Fibroblast of upper back skin (primary cell): ENCODE results near the gene ZNF43.
"Not testable (repeated sequence)": the region's sequence is repeated elsewhere in the genome, so short reads cannot be mapped to it uniquely, and the experiment has no call there.

ENCODE experiments used
- DNase-seq: peaks from one replicate; pipeline ENCODE4 v3.0.0-alpha.2; 2013

ZNF43 gene

DNA sequence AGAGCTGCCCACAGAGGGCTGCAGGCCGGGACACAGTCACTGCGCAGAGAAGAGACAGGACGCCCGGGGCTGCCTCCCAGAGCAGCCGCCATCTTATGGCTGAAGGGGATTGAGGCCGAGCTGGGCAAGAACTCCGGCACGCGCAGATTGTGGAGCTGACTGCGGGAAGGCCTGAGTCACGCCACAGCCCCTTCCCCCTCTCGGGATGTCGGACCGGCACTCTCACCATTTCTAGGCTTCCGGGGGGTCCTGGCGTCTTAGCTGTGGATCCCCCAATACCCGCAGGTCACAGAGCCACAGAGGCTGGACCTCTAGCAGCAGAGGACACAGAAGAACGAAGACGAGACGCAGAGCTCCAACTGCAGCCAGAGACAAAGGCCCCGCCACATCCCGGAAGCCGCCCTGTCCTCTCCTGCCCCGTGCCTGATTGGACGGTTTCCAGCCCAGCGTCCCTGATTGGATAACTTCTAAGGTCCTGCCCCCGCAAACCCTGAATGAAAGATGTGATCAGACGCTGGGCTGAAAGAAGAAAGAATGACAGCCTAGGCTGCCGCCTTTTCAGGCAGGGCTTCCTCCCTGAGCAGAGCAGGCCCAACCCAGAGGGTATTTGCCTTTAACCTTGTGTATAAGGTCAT is at the start of gene ZNF43:
TSS of gene ZNF43 (minus strand) at position 373 of the 635 bp plus-strand sequence. CDS start at position 229, 144 bp downstream.
- DNase-seq, result peak; percentile 97

- DNase-seq, result not testable (repeated sequence)
Observed at GRCh38 chr19:21885516-21885915, 49.5 kb upstream of the ZNF43 start.

GRCh38 chr19:21884786-21885185 is 48.8 kb upstream of the ZNF43 start:
- not testable (repeated sequence) for DNase-seq

DNA sequence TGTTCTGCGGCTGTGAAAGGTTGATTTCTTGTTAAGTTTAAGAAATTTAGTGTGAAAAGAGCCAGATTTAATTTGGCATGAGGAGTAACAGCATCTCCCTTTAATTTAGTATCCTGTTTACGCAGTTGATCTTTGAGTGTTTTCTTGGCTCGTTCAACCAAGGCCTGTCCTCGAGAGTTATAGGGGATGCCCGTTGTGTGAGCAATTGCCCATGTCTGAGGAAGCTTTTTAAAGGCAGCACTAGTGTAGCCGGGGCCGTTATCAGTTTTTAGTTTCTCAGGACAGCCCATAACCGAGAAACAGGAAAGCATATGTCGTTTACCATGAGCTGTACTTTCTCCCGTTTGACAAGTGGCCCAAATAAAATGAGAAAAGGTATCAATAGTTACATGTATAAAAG is 47.5 kb upstream of the ZNF43 start:
- peak; percentile 2 for DNase-seq

GRCh38 chr19:21880761-21881160 is 44.8 kb upstream of the ZNF43 start:
- DNase-seq, result not testable (repeated sequence)

DNA sequence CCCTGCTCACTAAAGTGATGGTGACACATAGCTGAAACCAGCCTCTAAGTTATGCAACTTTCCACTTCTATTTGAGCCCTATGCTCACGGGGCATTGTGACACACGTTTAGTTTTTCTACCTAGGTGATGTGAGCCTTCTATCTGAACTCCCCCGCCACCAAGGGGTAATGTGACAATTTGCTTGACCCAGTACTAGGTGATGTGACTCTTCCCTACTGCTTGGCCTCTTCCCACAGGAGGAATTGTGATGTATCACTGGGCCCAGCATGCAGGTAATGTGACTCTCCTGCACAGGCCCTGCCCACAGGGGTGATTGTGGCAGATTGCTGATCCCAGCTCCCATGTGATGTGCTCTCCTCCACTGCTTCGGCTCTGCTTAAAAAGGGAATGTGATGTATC is 42.7 kb upstream of the ZNF43 start:
- DNase-seq, result no peak

DNA sequence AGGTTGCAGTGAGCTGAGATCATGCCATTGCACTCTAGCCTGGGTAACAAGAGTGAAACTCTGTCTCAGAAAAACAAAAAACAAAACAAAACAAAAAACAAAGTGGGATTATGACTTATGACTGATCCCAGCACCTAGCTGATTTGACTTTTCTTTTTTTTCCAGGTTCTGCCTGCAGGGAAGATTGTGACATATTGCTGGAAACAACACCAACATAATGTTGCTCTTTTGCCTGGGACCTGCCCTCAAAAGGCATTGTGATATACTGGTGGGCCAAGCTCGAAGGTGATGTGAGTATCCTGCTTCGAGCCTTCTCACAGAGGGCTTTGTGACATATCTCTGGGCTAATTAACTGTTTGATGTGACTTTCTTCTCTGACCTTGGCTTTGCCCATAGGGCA is 42.0 kb upstream of the ZNF43 start:
- no peak for DNase-seq

DNA sequence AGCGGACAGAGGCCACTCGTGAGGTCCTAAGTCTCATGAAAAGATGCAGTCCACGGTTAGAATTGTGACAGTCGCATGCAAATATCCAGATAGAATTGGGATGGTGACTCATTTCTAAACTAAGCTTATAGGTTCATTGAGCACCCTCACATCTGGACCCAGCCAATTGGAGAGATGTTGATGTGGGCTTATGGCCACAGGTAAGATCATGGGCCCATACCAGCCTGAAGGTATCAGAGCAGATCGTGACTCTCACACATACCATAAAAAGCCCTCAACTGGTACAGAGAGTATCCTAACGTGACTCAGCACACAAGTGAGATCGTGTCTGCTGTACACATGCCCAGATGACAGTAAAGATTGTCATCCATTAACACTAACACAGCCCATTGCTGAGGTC is 40.6 kb upstream of the ZNF43 start:
- DNase-seq, result not testable (repeated sequence)

GRCh38 chr19:21856773-21857514 is 21.0 kb upstream of the ZNF43 start:
- no peak for DNase-seq

GRCh38 chr19:21851596-21852345 is 15.8 kb upstream of the ZNF43 start:
- DNase-seq, result peak; percentile 93

DNA sequence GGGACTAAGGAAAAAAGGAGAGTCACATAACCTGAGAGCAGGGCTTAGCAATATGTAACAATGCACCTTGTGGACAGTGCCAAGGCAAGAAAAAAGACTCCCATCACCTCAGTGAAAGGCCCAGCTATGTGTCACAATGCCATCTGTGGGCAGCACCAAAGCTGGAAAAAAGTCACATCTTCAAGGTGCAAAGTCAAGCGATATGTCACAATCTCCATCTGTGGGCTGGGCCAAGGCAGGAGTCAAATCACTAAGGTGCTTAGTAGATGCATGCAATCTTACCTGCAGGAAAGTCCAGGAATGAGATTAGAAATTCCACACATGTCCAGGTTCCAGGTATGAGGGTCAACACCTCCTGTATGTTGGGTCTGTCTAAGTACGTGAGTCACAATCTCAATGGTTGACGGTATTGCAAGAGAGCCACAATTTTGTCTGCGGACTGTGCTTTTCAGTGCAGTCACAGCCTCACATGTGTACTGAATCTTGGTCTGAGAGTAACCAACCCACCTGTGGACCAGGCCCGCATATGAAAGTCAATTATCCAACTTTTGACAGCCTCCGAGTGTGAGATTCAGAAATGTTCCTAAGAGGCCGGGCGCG is 14.8 kb upstream of the ZNF43 start:
- DNase-seq, result no peak

DNA sequence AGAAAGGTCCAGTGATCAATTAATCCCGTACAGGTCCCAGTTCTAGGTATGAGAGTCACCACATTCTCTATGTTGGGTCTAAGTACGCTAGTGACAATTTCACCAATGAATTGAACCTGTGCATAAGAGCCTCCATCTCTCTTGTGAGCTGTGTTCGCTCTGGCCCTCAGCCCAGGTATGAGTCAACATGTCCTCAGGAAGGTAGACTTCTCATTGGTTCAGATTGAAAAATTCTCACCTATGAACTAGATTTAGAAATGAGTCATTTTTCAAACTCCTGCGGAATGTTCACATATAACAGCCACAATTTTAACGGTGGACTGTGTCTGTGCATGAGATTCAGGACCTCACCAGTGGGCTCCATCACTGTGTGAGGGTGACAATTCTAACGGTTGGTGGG is 12.7 kb upstream of the ZNF43 start:
- peak; percentile 18 for DNase-seq

- DNase-seq, result no peak
Observed at GRCh38 chr19:21843081-21843480, 7.1 kb upstream of the ZNF43 start.

DNA sequence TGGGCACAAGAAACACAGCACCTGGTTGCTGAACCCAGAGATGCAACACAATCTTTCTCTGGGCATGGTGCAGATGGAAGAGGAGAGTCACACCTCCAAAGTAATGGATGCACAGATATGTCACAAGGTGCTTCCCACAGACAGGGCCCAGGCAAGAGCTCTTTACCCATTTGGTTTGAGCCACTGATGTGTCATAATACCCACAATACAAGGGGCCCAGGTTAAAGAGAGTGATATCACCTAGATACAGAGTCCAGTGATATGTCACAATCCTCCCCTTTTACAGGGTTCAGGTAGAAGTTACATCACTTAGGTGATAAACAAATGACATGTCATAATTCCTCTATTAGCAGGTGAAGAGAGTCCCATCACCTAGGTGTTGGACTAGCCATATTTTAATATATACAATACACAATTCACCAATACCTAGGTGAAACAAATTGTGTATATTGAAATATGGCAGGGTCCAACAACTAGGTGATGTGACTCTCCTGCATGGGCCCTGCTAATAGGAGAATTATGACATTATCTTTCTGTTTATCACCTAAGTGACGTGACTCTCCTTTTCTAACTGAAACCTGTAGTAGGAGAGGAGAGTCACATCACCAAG is 5.6 kb upstream of the ZNF43 start:
- no peak for DNase-seq

GRCh38 chr19:21841081-21841480 is 5.1 kb upstream of the ZNF43 start:
- DNase-seq, result no peak

- DNase-seq, result no peak
Observed at GRCh38 chr19:21839976-21840375, 4.0 kb upstream of the ZNF43 start.

GRCh38 chr19:21838646-21839045 is 2.7 kb upstream of the ZNF43 start:
- DNase-seq, result no peak

GRCh38 chr19:21835429-21835809 is 563 bp downstream of the ZNF43 start:
- DNase-seq, result no peak

DNA sequence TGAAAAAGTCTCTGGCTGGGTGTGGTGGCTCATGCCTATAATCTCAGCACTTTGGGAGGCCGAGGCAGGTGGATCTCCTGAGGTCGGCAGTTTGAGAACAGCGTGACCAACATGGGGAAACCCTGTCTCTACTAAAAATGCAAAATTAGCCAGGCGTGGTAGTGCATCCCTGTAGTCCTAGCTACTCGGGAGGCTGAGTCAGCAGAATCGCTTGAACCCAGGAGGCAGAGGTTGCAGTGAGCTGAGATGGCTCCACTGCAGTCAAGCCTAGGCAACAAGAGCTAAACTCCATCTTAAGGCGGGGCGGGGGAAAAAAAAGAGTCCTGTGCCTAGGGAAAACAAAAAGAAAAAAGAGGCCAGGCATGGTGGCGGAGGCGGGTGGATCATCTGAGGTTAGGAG is 2.2 kb downstream of the ZNF43 start:
- DNase-seq, result no peak

- DNase-seq, result no peak
Observed at GRCh38 chr19:21824679-21825078, 11.3 kb downstream of the ZNF43 start.

DNA sequence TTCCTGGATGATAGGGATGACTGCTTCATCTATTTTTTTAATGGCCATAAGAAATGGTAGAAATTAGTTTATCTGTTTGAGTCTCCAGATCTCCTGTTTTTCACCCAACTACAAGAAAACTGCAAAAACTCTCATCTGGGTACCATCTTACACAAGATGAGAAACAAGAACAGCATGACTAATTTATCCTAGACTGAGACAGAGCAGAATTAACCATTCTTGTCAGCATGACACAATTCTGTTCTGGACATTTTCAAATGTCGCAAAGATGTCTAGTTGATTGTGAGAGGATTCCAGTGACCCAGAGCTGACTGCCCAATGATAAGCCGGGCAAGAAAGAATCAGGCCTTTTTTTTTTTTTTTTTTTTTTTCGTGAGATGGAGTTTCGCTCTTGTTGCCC is 12.8 kb downstream of the ZNF43 start:
- no peak for DNase-seq

GRCh38 chr19:21812448-21812847 is 23.5 kb downstream of the ZNF43 start:
- no peak for DNase-seq

DNA sequence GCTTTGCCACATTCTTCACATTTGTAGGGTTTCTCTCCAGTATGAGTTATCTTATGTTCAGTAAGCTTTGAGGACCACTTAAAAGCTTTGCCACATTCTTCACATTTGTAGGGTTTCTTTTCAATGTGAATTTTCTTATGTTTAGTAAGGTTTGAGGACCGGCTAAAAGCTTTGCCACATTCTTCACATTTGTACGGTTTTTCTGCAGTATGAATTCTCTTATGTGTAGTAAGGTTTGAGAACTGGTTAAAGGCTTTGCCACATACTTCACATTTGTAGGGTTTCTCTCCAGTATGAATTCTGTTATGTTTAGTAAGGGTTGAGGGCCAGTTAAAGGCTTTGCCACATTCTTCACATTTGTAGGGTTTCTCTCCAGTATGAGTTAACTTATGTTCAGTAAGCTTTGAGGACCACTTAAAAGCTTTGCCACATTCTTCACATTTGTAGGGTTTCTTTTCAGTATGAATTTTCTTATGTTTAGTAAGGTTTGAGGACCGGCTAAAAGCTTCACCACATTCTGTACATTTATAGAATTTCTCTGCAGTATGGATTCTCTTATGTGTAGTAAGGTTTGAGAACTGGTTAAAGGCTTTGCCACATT is 27.5 kb downstream of the ZNF43 start:
- DNase-seq, result not testable (repeated sequence)
